C4-2B (cell line): ENCODE data around the gene CMTM2.

ENCODE experiments used
- CTCF ChIP-seq: fragments of 450-650 bp; conservative IDR thresholded peaks from 2 replicates; pipeline ENCODE4 v1.5.1; 2017; ENCODE audit warnings: mild to moderate bottlenecking
- ZFX ChIP-seq: fragments of 450-650 bp; IDR thresholded peaks from 2 replicates; pipeline ENCODE4 v1.6.1; 2017

DNA sequence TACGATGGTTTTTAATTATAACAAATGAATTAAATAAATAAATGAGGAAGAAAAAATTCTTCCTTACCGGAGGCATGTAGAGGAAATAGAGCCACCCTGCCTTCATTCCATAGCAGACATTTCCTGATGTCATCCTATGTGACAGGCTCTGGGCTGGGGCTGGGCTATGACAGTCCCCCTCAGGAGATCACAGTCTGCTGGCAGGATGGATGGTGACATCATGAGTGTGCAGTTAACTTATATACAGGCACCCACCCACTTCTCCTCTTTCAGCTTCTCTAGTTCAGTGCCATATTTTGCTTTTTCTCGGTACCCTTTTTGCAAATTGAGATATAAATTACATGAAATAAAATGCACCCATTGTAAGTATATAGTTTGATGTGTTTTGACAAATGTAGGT is 18.8 kb downstream of the CMTM2 start:
- TF ChIP-seq CTCF, result no peak
- no peak for TF ChIP-seq ZFX
